A549 (cell line): ENCODE results near the gene SSC5D.

ENCODE experiments used
- EP300 ChIP-seq, 2 experiments: fragments of >200 bp; sonication (Bioruptor Twin); formaldehyde crosslinking; IDR thresholded peaks; 2 replicates in 1 of 2; 3 replicates in 1 of 2; pipeline ENCODE4 v1.6.1; 2016 to 2017
- KDM5A ChIP-seq: fragments of 200-600 bp; sonication (generic); IDR thresholded peaks from 2 replicates; pipeline ENCODE4 v1.6.1; 2016; ENCODE audit warnings: antibody characterized with exemption, mild to moderate bottlenecking
- NR3C1 ChIP-seq: fragments of >200 bp; sonication (Bioruptor Twin); formaldehyde crosslinking; IDR thresholded peaks from 3 replicates; pipeline ENCODE4 v1.6.1; 2017
- TF ChIP-seq, protein P1 (sequence below): fragments of >200 bp; sonication (Bioruptor Twin); formaldehyde crosslinking; IDR thresholded peaks from 3 replicates; pipeline ENCODE4 v1.5.1; 2016

DNA sequence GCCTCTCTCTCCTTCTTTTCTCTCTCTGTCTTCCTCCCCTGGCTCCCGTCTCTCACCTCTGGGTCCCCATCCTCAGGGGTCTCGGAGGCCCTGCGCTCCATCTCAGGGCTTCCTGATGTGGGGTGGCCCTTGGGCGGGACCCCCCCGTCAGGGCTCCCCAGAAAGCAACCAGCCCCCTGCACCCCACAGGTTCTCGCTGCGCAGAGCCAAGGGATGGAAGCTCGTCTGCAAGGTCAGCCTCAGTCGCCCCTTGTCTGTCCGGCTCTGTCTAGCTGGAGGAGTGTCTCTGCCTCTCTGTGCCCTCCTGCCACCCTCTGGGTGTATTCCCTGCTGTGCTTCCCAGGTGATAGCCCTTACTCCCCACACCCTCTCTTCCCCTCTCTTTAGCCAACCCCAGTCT lies 57.2 kb downstream of the SSC5D start, which contains the start of gene SBK3:
- TF ChIP-seq, protein P1, sequence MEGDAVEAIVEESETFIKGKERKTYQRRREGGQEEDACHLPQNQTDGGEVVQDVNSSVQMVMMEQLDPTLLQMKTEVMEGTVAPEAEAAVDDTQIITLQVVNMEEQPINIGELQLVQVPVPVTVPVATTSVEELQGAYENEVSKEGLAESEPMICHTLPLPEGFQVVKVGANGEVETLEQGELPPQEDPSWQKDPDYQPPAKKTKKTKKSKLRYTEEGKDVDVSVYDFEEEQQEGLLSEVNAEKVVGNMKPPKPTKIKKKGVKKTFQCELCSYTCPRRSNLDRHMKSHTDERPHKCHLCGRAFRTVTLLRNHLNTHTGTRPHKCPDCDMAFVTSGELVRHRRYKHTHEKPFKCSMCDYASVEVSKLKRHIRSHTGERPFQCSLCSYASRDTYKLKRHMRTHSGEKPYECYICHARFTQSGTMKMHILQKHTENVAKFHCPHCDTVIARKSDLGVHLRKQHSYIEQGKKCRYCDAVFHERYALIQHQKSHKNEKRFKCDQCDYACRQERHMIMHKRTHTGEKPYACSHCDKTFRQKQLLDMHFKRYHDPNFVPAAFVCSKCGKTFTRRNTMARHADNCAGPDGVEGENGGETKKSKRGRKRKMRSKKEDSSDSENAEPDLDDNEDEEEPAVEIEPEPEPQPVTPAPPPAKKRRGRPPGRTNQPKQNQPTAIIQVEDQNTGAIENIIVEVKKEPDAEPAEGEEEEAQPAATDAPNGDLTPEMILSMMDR: no peak
- no peak for TF ChIP-seq EP300 (IDR thresholded peaks at IDR 0.05)
- TF ChIP-seq KDM5A: no peak
- no peak for TF ChIP-seq NR3C1
